H9 (cell line): ENCODE measurements around the gene TPT1. TPM values are rescaled to one million over a fixed set of nuclear protein-coding genes. Genes with fewer than 3 reads are reported as not detected.

Source experiments
- DNase-seq: peaks from one replicate; pipeline ENCODE4 v3.0.0-alpha.2; 2017
- H2AFZ ChIP-seq: one replicate; pipeline ENCODE4 v1.6.1; 2013; ENCODE audit warnings: mild to moderate bottlenecking, low read length, control low read depth, moderate library complexity
- H2AK5ac ChIP-seq: 2 replicates; pipeline ENCODE4 v1.6.1; 2013; ENCODE audit warnings: low read length, control low read depth, mixed read lengths; ENCODE audit not compliant: insufficient read length
- H2BK120ac ChIP-seq: one replicate; pipeline ENCODE4 v1.6.1; 2013; ENCODE audit warnings: low read depth, mild to moderate bottlenecking, low read length, control low read depth, inconsistent platforms; ENCODE audit not compliant: poor library complexity, severe bottlenecking
- H2BK12ac ChIP-seq: 2 replicates; pipeline ENCODE4 v1.6.1; 2013; ENCODE audit warnings: low read length, control low read depth, mixed read lengths, low read depth; ENCODE audit not compliant: insufficient read length
- H2BK15ac ChIP-seq: 2 replicates; pipeline ENCODE4 v1.6.1; 2013; ENCODE audit warnings: low read depth, low read length, control low read depth
- H2BK20ac ChIP-seq: one replicate; pipeline ENCODE4 v1.6.1; 2013; ENCODE audit warnings: low read depth, mild to moderate bottlenecking, low read length, control low read depth, inconsistent platforms; ENCODE audit not compliant: poor library complexity, severe bottlenecking
- H2BK5ac ChIP-seq: 2 replicates; pipeline ENCODE4 v1.6.1; 2013; ENCODE audit warnings: low read length, control low read depth, mixed read lengths; ENCODE audit not compliant: insufficient read length
- H3K14ac ChIP-seq: 2 replicates; pipeline ENCODE4 v1.6.1; 2013; ENCODE audit warnings: low read length, control low read depth; ENCODE audit not compliant: insufficient read depth
- H3K18ac ChIP-seq: 2 replicates; pipeline ENCODE4 v1.6.1; 2013; ENCODE audit warnings: low read depth, mild to moderate bottlenecking, mixed read lengths, low read length, control low read depth; ENCODE audit not compliant: insufficient read length
- H3K23ac ChIP-seq: 2 replicates; pipeline ENCODE4 v1.6.1; 2013; ENCODE audit warnings: low read length, control low read depth, mixed read lengths, low read depth; ENCODE audit not compliant: insufficient read length
- H3K23me2 ChIP-seq: 2 replicates; pipeline ENCODE4 v1.6.1; 2013; ENCODE audit warnings: low read depth, mild to moderate bottlenecking, mixed read lengths, low read length, control low read depth; ENCODE audit not compliant: insufficient read length, poor library complexity, severe bottlenecking
- H3K27ac ChIP-seq: 2 replicates; pipeline ENCODE4 v1.5.1; 2013; ENCODE audit warnings: low read length, control low read depth, mixed read lengths, low read depth; ENCODE audit not compliant: insufficient read length
- H3K27me3 ChIP-seq: 2 replicates; pipeline ENCODE4 v1.6.1; 2013; ENCODE audit warnings: low read length, control low read depth, inconsistent platforms; ENCODE audit not compliant: insufficient read depth
- H3K4ac ChIP-seq: 2 replicates; pipeline ENCODE4 v1.6.1; 2013; ENCODE audit warnings: low read depth, mild to moderate bottlenecking, control low read depth, inconsistent platforms, low read length, moderate library complexity
- H3K4me1 ChIP-seq: 2 replicates; pipeline ENCODE4 v1.6.1; 2013; ENCODE audit warnings: low read length, control low read depth, inconsistent platforms; ENCODE audit not compliant: insufficient read depth
- H3K4me2 ChIP-seq: 2 replicates; pipeline ENCODE4 v1.6.1; 2013; ENCODE audit warnings: low read length, control low read depth, mixed read lengths; ENCODE audit not compliant: insufficient read length, insufficient read depth
- H3K56ac ChIP-seq: 2 replicates; pipeline ENCODE4 v1.6.1; 2013; ENCODE audit warnings: low read depth, mild to moderate bottlenecking, mixed read lengths, low read length, control low read depth; ENCODE audit not compliant: insufficient read length
- H3K79me1 ChIP-seq: 2 replicates; pipeline ENCODE4 v1.6.1; 2013; ENCODE audit warnings: low read depth, mild to moderate bottlenecking, moderate library complexity, low read length, control low read depth, inconsistent platforms; ENCODE audit not compliant: insufficient read depth, poor library complexity, severe bottlenecking
- H3K79me2 ChIP-seq: 2 replicates; pipeline ENCODE4 v1.6.1; 2013; ENCODE audit warnings: low read length, control low read depth, inconsistent platforms; ENCODE audit not compliant: insufficient read depth
- H3K9ac ChIP-seq: 2 replicates; pipeline ENCODE4 v1.6.1; 2013; ENCODE audit warnings: low read length, control low read depth, mixed read lengths; ENCODE audit not compliant: insufficient read length; ENCODE audit errors: extremely low read depth
- H3K9me3 ChIP-seq: one replicate; pipeline ENCODE4 v1.6.1; 2013; ENCODE audit warnings: low read depth, low read length, inconsistent platforms; ENCODE audit not compliant: control insufficient read depth
- H3T11ph ChIP-seq: one replicate; pipeline ENCODE4 v1.6.1; 2013; ENCODE audit warnings: mild to moderate bottlenecking, low read length, control low read depth, inconsistent platforms
- H4K20me1 ChIP-seq: one replicate; pipeline ENCODE4 v1.6.1; 2013; ENCODE audit not compliant: control insufficient read depth, insufficient read length, insufficient read depth
- H4K5ac ChIP-seq: 2 replicates; pipeline ENCODE4 v1.6.1; 2013; ENCODE audit warnings: low read depth, mild to moderate bottlenecking, mixed read lengths, low read length, control low read depth; ENCODE audit not compliant: insufficient read length
- H4K8ac ChIP-seq: replicated peaks from 2 replicates; pipeline ENCODE4 v1.6.1; 2013; ENCODE audit warnings: low read length, control low read depth, mixed read lengths, low read depth; ENCODE audit not compliant: insufficient read length
- H4K91ac ChIP-seq: 2 replicates; pipeline ENCODE4 v1.6.1; 2013; ENCODE audit warnings: low read depth, mild to moderate bottlenecking, moderate library complexity, mixed read lengths, low read length, control low read depth; ENCODE audit not compliant: insufficient read length
- H3K27ac Mint-ChIP-seq, 3 experiments: 2 replicates in 2 of 3; 3 replicates in 1 of 3; pipeline ENCODE4 v1.8.0; 2020 to 2021; ENCODE audit warnings: mixed read lengths in 3 of 3, mild to moderate bottlenecking in 1 of 3, moderate library complexity in 1 of 3
- H3K27me3 Mint-ChIP-seq: 2 replicates; pipeline ENCODE4 v1.8.0; 2021; ENCODE audit warnings: low read depth, mild to moderate bottlenecking, moderate library complexity, mixed read lengths
- H3K36me3 Mint-ChIP-seq, 3 experiments: 2 replicates in 2 of 3; 3 replicates in 1 of 3; pipeline ENCODE4 v1.8.0; 2020 to 2021; ENCODE audit warnings: low read depth in 3 of 3, mixed read lengths in 3 of 3; ENCODE audit not compliant: insufficient read depth in 1 of 3
- H3K4me1 Mint-ChIP-seq, 2 experiments: 2 replicates each; pipeline ENCODE4 v1.8.0; 2020; ENCODE audit warnings: mixed read lengths in 2 of 2
- H3K4me3 Mint-ChIP-seq, 2 experiments: 2 replicates in 1 of 2; 3 replicates in 1 of 2; pipeline ENCODE4 v1.8.0; 2020 to 2021; ENCODE audit warnings: mild to moderate bottlenecking in 2 of 2, mixed read lengths in 2 of 2, moderate library complexity in 1 of 2
- H3K9me3 Mint-ChIP-seq, 2 experiments: 2 replicates in 1 of 2; 3 replicates in 1 of 2; pipeline ENCODE4 v1.8.0; 2020; ENCODE audit warnings: mild to moderate bottlenecking in 2 of 2, mixed read lengths in 2 of 2, moderate library complexity in 1 of 2
- CTCF ChIP-seq: fragments of 200-600 bp; sonication (generic); conservative IDR thresholded peaks from 3 replicates; pipeline ENCODE4 v1.8.0; 2021; ENCODE audit warnings: antibody characterized with exemption, mild to moderate bottlenecking
- WGBS: extraction: QIAGEN DNeasy Blood & Tissue Kit; methylation state at CpG from one replicate; pipeline ENCODE4 v1.1.7; 2013; ENCODE audit warnings: missing lambda C conversion rate, low lambda C conversion rate, mixed read lengths; ENCODE audit not compliant: insufficient read length; ENCODE audit errors: extremely low coverage; 5-methylcytosine and 5-hydroxymethylcytosine counted together
- total RNA-seq: library from RNA; stranded (reverse); gene quantifications from 2 replicates; pipeline ENCODE4 v1.2.1, GENCODE V29; 2021

Gene TPT1
- total RNA-seq, 1 experiment from 2014 or later = 2,205 TPM

- no peak overlapping the region for H3K4me3 Mint-ChIP-seq
- Histone ChIP-seq H3K23me2 (no peaks in the 10 kb centered on the region), H3K23ac (no peak overlapping the region), H2AK5ac (no peak overlapping the region), H3T11ph (no peak overlapping the region), H4K8ac (no peak overlapping the region), H2BK15ac (no peak overlapping the region), H2BK5ac (no peak overlapping the region), H3K18ac (no peak overlapping the region), H3K27me3 (no peaks in the 10 kb centered on the region), H2AFZ (no peak overlapping the region), H3K4me2 (no peak overlapping the region), H3K4ac (no peak overlapping the region), H3K14ac (no peak overlapping the region), H4K5ac (no peak overlapping the region), H3K9me3 (no peaks in the 10 kb centered on the region), H4K20me1 (no peaks in the 10 kb centered on the region), H2BK120ac (no peak overlapping the region), H3K79me2 (no peaks in the 10 kb centered on the region), H3K27ac (no peak overlapping the region), H3K4me1 (peaks cover 3% of the 10 kb centered on the region; the same call in 1 of the 2 replicates), H4K91ac (no peak overlapping the region), H3K79me1 (no peaks in the 10 kb centered on the region), H3K56ac (no peak overlapping the region), H3K9ac (no peak overlapping the region), H2BK12ac (no peak overlapping the region), H2BK20ac (no peak overlapping the region)
- no peak for TF ChIP-seq CTCF
- H3K27ac Mint-ChIP-seq = peak overlapping the region in 2 of 3 experiments; percentile 38 to 88; a peak in 4 of 7 replicates
- H3K27me3 Mint-ChIP-seq = no peaks in the 10 kb centered on the region; the same call in 1 of the 2 replicates
- DNase-seq = no peak
- WGBS = no CpG with 5 or more reads among the region's 7 CpGs
- H3K9me3 Mint-ChIP-seq = no peaks in the 10 kb centered on the region
- peaks cover 8 to 15% of the 10 kb centered on the region in 2 experiments for H3K4me1 Mint-ChIP-seq
- H3K36me3 Mint-ChIP-seq = no peaks in the 10 kb centered on the region
These were observed 43.4 kb downstream of the TPT1 start for GRCh38 chr13:45297456-45298205.
